Measurements from ENCODE around the gene ATAD3C. TPM values are rescaled to one million over a fixed set of nuclear protein-coding genes. Genes with fewer than 3 reads are reported as not detected.

ATAD3C gene
- total RNA-seq, 6 experiments from 2014 or later = 0.09 TPM; not detected in 5

DNA sequence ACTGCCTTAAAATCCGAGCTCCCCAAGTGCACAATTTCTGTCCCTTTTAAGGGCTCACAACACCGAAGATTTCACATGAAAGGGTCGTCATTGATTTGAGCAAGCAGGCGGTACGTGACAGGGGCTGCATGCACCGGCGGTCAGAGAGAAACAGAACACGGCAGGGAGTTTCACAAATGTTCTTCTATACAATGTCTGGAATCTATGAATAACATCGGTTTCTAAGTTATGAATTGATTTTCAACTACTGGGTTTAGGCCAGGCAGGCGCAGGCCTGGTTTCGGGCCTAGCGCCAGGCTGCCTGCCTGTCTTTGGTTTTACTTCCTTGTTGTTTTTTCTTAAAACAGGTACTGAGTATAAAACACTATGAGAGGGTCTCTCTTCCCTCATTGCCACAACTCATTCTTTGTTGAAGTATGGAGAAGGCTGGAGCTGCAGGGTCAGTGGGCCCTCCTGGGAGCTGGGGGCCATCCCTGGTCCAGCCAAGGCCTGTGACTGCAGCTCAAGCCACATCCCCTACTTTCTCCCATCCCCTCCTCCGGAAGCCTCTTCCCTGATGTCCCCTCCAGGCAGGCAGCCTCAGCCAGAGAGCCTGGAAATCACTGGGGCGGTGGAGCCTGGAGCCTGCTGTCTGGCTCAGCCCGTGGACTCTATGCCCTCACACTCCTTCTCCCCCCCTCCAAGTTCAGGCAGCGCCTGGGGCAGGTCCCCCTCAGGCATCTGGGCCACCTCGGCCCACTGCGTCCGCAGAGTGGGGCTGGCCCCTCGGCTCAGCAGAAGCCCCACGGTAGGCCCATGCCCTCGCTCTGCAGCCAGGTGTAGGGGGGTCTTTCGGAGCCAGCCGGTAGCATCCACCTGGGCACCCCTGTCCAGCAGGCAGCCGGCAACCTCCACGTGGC is 30.8 kb upstream of the ATAD3C start:
- TF ChIP-seq, protein P1, sequence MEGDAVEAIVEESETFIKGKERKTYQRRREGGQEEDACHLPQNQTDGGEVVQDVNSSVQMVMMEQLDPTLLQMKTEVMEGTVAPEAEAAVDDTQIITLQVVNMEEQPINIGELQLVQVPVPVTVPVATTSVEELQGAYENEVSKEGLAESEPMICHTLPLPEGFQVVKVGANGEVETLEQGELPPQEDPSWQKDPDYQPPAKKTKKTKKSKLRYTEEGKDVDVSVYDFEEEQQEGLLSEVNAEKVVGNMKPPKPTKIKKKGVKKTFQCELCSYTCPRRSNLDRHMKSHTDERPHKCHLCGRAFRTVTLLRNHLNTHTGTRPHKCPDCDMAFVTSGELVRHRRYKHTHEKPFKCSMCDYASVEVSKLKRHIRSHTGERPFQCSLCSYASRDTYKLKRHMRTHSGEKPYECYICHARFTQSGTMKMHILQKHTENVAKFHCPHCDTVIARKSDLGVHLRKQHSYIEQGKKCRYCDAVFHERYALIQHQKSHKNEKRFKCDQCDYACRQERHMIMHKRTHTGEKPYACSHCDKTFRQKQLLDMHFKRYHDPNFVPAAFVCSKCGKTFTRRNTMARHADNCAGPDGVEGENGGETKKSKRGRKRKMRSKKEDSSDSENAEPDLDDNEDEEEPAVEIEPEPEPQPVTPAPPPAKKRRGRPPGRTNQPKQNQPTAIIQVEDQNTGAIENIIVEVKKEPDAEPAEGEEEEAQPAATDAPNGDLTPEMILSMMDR (IDR thresholded peaks at IDR 0.05) = no peak
- H3K36me3 Mint-ChIP-seq (ENCODE audit: low read depth) = no peaks in the 10 kb centered on the region
- peaks cover 4% of the 10 kb centered on the region for H3K27me3 Mint-ChIP-seq (ENCODE audit: insufficient read depth)
- no peak overlapping the region for H3K27ac Mint-ChIP-seq
- H3K4me1 Mint-ChIP-seq (ENCODE audit: low read depth) = peaks cover 13% of the 10 kb centered on the region
- no peak overlapping the region for H3K4me3 Mint-ChIP-seq
- H3K9me3 Mint-ChIP-seq = no peaks in the 10 kb centered on the region
- no peak for DNase-seq

DNA sequence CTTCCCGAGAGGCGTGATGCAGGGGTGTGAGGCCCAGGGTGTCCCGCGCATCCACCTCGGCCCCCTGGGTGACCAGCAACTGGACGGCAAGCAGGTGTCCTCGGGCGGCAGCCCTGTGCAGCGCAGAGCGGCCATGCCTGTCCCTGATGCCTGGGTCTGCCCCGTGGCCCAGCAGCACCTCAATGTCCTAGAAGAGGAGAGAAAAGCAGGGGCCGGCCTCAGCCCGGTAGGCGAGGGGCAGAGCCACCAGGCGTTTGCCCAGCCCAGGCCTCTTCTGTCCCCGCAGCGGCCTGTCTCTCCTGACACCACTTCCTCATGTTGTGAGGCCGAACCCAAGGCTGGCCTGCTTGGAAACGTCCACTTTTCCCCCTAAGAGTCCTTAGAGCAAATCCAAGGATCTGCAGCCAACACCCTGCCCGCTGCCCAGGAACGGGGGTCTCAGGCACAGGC is 30.1 kb upstream of the ATAD3C start:
- H3K27ac Mint-ChIP-seq = no peak overlapping the region
- no peak overlapping the region for H3K4me3 Mint-ChIP-seq
- TF ChIP-seq, protein P1 (IDR thresholded peaks at IDR 0.05) = no peak
- no peaks in the 10 kb centered on the region for H3K36me3 Mint-ChIP-seq (ENCODE audit: low read depth)
- H3K27me3 Mint-ChIP-seq (ENCODE audit: insufficient read depth) = peaks cover 4% of the 10 kb centered on the region
- H3K9me3 Mint-ChIP-seq = no peaks in the 10 kb centered on the region
- DNase-seq = no peak
- H3K4me1 Mint-ChIP-seq (ENCODE audit: low read depth) = peaks cover 13% of the 10 kb centered on the region

DNA sequence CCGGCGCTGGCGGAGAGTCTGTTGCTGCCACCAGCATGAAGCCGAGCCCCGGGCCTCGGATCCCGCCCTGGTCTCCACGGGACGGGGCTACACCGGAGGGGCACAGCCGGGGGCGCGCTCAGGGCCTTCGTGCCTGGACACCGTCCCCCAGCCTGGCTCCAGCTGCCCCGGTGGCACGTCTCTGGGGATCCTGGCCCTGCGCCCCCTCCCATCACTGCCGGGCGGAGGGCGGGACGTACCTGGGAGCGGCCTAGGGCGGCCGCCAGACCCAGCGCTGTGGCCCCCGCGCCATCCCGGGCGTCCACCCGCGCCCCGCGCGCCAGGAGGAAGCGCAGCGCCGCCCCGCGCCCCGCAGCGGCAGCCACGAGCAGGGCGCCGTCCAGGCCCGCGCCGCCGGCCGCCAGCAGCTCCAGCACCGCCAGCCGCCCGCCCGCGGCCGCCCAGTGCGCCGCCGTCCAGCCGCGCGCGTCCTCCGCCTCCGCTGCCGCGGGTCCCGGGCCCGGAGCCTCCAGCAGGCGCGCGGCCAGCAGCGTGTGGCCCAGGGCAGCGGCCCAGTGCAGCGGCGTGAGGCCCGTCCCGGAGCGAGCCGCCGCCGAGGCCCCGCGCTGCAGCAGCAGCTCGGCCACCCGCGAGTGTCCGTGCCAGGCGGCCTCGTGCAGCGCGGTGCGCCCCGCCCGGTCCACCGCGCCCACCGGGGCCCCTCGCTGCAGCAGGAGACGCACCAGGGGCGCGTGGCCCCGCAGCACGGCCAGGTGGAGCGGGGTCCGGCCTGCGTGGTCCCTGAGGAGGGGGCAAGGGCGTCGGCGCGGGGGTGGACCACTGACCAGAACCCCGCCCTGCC is 29.5 kb upstream of the ATAD3C start:
- Mint-ChIP-seq H3K36me3 (ENCODE audit: low read depth) (no peaks in the 10 kb centered on the region), H3K4me1 (ENCODE audit: low read depth) (peaks cover 13% of the 10 kb centered on the region), H3K27ac (no peak overlapping the region), H3K9me3 (no peaks in the 10 kb centered on the region), H3K4me3 (no peak overlapping the region), H3K27me3 (ENCODE audit: insufficient read depth) (peaks cover 4% of the 10 kb centered on the region)
- TF ChIP-seq, protein P1 (IDR thresholded peaks at IDR 0.05) = no peak
- no peak for DNase-seq

DNA sequence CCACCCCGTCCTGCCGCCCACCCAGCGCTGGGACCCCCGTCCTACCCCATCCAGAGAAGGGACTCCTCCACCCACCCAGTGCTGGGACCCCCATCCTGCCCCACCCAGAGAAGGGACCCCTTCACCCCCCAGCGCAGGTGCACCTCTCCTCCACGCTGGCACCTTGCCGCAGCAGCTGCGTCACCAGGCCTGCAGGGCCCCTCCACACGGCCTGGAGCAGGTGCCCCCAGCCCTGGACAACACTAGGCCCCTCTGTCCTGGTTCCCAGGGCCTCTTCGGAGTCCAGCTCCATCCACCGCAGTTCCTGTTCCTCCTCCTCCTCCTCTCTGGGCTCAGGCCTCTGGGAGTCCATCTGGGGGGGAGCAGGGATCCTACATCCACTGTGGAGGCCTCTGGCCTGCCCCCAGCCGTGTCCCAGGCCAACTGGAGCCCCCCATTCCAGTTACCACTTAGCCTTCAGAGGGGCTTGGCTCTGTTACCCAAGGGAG is 28.8 kb upstream of the ATAD3C start:
- H3K27ac Mint-ChIP-seq = no peak overlapping the region
- H3K4me1 Mint-ChIP-seq (ENCODE audit: low read depth) = peaks cover 13% of the 10 kb centered on the region
- no peaks in the 10 kb centered on the region for H3K36me3 Mint-ChIP-seq (ENCODE audit: low read depth)
- H3K4me3 Mint-ChIP-seq = no peak overlapping the region
- DNase-seq = no peak
- H3K9me3 Mint-ChIP-seq = no peaks in the 10 kb centered on the region
- TF ChIP-seq, protein P1 (IDR thresholded peaks at IDR 0.05) = no peak
- H3K27me3 Mint-ChIP-seq (ENCODE audit: insufficient read depth) = no peaks in the 10 kb centered on the region; the same call in 1 of the 2 replicates

DNA sequence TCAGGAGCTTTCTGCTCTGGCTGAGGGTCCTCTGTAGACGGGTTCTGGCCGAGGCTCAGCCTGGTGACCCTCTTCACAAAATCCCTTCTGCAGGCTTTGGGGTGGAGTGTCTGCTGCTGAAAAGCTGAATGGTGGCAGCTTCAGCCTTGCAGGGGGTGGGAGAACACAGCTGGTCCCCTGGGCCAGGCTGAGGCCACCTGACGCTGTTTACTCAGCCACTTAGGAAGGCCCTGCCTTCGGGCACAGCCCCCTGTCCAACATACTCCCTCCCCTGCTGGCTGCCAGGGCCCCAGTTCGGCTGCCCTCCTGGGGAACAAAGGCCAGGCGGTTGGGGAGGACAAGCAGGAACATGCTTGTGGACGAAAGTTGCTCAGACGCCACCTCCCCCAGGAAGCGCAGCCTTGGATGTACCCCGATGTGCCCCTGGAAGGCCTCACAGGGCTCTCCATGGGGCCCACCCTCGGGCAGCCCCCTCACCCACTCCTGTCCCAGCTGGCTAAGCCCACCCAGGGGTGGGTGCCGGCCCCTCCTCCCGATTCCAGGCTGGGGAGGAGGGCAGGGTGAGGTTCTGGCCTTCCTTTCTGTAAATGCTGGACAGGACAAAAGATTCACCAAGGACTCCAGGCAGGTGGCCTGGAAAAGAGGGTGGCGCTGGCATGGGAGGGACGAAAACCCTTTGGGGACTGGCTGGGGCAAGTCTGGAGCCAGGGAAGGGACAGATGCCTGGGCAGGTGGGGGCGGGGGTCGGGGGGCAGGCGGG is 28.2 kb upstream of the ATAD3C start, which contains the start of gene ANKRD65:
TSS of gene ANKRD65 (minus strand) at position 130 of the 760 bp plus-strand sequence. CDS start 271 bp downstream, outside the sequence.
- Mint-ChIP-seq H3K27ac (no peak within 1 kb of the TSS), H3K36me3 (ENCODE audit: low read depth) (no peaks in the 10 kb centered on the region), H3K4me1 (ENCODE audit: low read depth) (peaks cover 13% of the 10 kb centered on the region), H3K4me3 (no peak within 1 kb of the TSS), H3K27me3 (ENCODE audit: insufficient read depth) (no peaks in the 10 kb centered on the region; the same call in 1 of the 2 replicates), H3K9me3 (no peaks in the 10 kb centered on the region)
- no peak for DNase-seq
- TF ChIP-seq, protein P1 (IDR thresholded peaks at IDR 0.05) = no peak
